H1 (cell line): ENCODE results near the gene PAQR5. TPM values are rescaled to one million over a fixed set of nuclear protein-coding genes. Genes with fewer than 3 reads are reported as not detected.

Experiments
- CTCF ChIA-PET: fragments of 300-600 bp; sonication (Branson Sonifier 250); formaldehyde crosslinking; loops from one replicate; lab custom pipeline; 2021; ENCODE audit not compliant: partially characterized antibody; lab: Charles Lee
- POLR2A ChIA-PET: fragments of 300-600 bp; sonication (Branson Sonifier 250); formaldehyde crosslinking; loops from one replicate; lab custom pipeline; 2021; ENCODE audit warnings: inconsistent platforms; ENCODE audit not compliant: partially characterized antibody; lab: Charles Lee
- DNase-seq, 2 experiments: peaks; one replicate each; pipeline versions ENCODE4 v3.0.0 to v3.0.0-alpha.2; 2010 to 2022; ENCODE audit warnings: low spot score in 2 of 2, low read depth in 1 of 2, mixed read lengths in 1 of 2
- FAIRE-seq: peaks from 2 replicates; lab custom pipeline; 2011; peaks lifted over from hg19 to GRCh38; lab: Jason Lieb, UNC
- H2AFZ ChIP-seq: 2 replicates; pipeline ENCODE4 v1.8.1; 2012; ENCODE audit warnings: low read length, inconsistent platforms
- H2AK5ac ChIP-seq: 2 replicates; pipeline ENCODE4 v1.6.1; 2013; ENCODE audit warnings: low read depth, low read length
- H2BK120ac ChIP-seq: replicated peaks from 2 replicates; pipeline ENCODE3; 2013; ENCODE audit warnings: low read depth, low read length, inconsistent platforms
- H2BK12ac ChIP-seq: 2 replicates; pipeline ENCODE4 v1.6.1; 2013; ENCODE audit warnings: low read depth, low read length
- H2BK15ac ChIP-seq: 2 replicates; pipeline ENCODE4 v1.6.1; 2013; ENCODE audit warnings: low read length
- H2BK20ac ChIP-seq: 2 replicates; pipeline ENCODE4 v1.6.1; 2013; ENCODE audit warnings: low read length
- H2BK5ac ChIP-seq: 2 replicates; pipeline ENCODE4 v1.6.1; 2013; ENCODE audit warnings: low read depth, low read length
- H3K14ac ChIP-seq: 2 replicates; pipeline ENCODE4 v1.6.1; 2013; ENCODE audit warnings: inconsistent platforms; ENCODE audit not compliant: insufficient read length
- H3K18ac ChIP-seq: 2 replicates; pipeline ENCODE4 v1.6.1; 2013; ENCODE audit warnings: low read length; ENCODE audit errors: extremely low read depth
- H3K23ac ChIP-seq: 2 replicates; pipeline ENCODE4 v1.6.1; 2013; ENCODE audit warnings: inconsistent platforms; ENCODE audit not compliant: insufficient read length
- H3K23me2 ChIP-seq: 2 replicates; pipeline ENCODE4 v1.6.1; 2013; ENCODE audit warnings: low read depth, low read length
- H3K27ac ChIP-seq: 2 replicates; pipeline ENCODE4 v1.6.1; 2011; ENCODE audit warnings: low read depth, low read length, inconsistent platforms
- H3K27me3 ChIP-seq, 4 experiments: replicated peaks in 1 of 4; 1 replicate in 1 of 4; 2 replicates in 3 of 4; pipeline versions ENCODE4 v1.6.1 to v1.8.1; 2011 to 2013; ENCODE audit warnings: low read length in 3 of 4, mild to moderate bottlenecking in 3 of 4, inconsistent platforms in 2 of 4, mixed read lengths in 2 of 4, moderate library complexity in 1 of 4; ENCODE audit not compliant: control insufficient read depth in 3 of 4, insufficient read depth in 3 of 4; ENCODE audit errors: extremely low read depth in 1 of 4
- H3K36me3 ChIP-seq, 4 experiments: 2 replicates each; pipeline versions ENCODE4 v1.6.1 to v1.8.1; 2011 to 2013; ENCODE audit warnings: mild to moderate bottlenecking in 4 of 4, low read length in 3 of 4, moderate library complexity in 2 of 4, control low read depth in 1 of 4, inconsistent platforms in 1 of 4; ENCODE audit not compliant: insufficient read depth in 4 of 4, control insufficient read depth in 2 of 4
- H3K4ac ChIP-seq: replicated peaks from 2 replicates; pipeline ENCODE3; 2013; ENCODE audit warnings: low read length, low read depth, mixed read lengths, inconsistent platforms; ENCODE audit not compliant: insufficient read length
- H3K4me1 ChIP-seq, 4 experiments: replicated peaks in 1 of 4; 1 replicate in 1 of 4; 2 replicates in 3 of 4; pipeline versions ENCODE4 v1.6.1 to v1.8.1; 2011 to 2013; ENCODE audit warnings: low read length in 3 of 4, inconsistent platforms in 2 of 4, mixed read lengths in 1 of 4; ENCODE audit not compliant: insufficient read depth in 4 of 4, control insufficient read depth in 3 of 4
- H3K4me2 ChIP-seq, 2 experiments: 2 replicates each; pipeline versions ENCODE4 v1.6.1 to v1.8.1; 2011 to 2013; ENCODE audit warnings: low read depth in 2 of 2, low read length in 2 of 2, control low read depth in 1 of 2, inconsistent platforms in 1 of 2, mild to moderate bottlenecking in 1 of 2; ENCODE audit not compliant: insufficient read depth in 1 of 2
- H3K4me3 ChIP-seq, 4 experiments: fragments of 200-600, 300-600 bp in 1 of 4; sonication (generic), shearing (Covaris generic), sonication (Bioruptor Twin) in 1 of 4; 2 replicates each; pipeline versions ENCODE4 v1.5.1 to v1.8.1; 2011 to 2016; ENCODE audit warnings: low read length in 4 of 4, low read depth in 3 of 4, control low read depth in 2 of 4, inconsistent platforms in 2 of 4, mild to moderate bottlenecking in 2 of 4, mixed read lengths in 1 of 4, moderate library complexity in 1 of 4; ENCODE audit not compliant: insufficient read depth in 2 of 4; ENCODE audit errors: extremely low read depth in 1 of 4
- H3K56ac ChIP-seq: replicated peaks from 2 replicates; pipeline ENCODE3; 2013; ENCODE audit warnings: low read depth, mild to moderate bottlenecking, mixed read lengths, low read length, inconsistent platforms; ENCODE audit not compliant: insufficient read length
- H3K79me1 ChIP-seq: 2 replicates; pipeline ENCODE4 v1.6.1; 2013; ENCODE audit warnings: low read depth, low read length, control low read depth
- H3K79me2 ChIP-seq, 2 experiments: 2 replicates each; pipeline versions ENCODE4 v1.6.1 to v1.8.1; 2012 to 2013; ENCODE audit warnings: low read length in 2 of 2, mild to moderate bottlenecking in 2 of 2, inconsistent platforms in 1 of 2; ENCODE audit not compliant: insufficient read depth in 2 of 2, control insufficient read depth in 1 of 2
- H3K9ac ChIP-seq, 4 experiments: replicated peaks in 1 of 4; 1 replicate in 1 of 4; 2 replicates in 3 of 4; pipeline versions ENCODE4 v1.6.1 to v1.8.1; 2011 to 2013; ENCODE audit warnings: low read depth in 3 of 4, low read length in 3 of 4, control low read depth in 2 of 4, mild to moderate bottlenecking in 2 of 4, moderate library complexity in 2 of 4, inconsistent platforms in 1 of 4; ENCODE audit errors: extremely low read depth in 1 of 4
- H3K9me3 ChIP-seq, 2 experiments: 2 replicates each; pipeline versions ENCODE4 v1.6.1 to v1.8.1; 2012 to 2013; ENCODE audit warnings: mild to moderate bottlenecking in 2 of 2, moderate library complexity in 2 of 2, control low read depth in 1 of 2, inconsistent platforms in 1 of 2, low read depth in 1 of 2, low read length in 1 of 2, mixed read lengths in 1 of 2; ENCODE audit not compliant: insufficient read depth in 2 of 2
- H4K20me1 ChIP-seq, 2 experiments: replicated peaks in 1 of 2; 2 replicates each; pipeline versions ENCODE3 to v1.8.1; 2011 to 2013; ENCODE audit warnings: inconsistent platforms in 2 of 2, low read length in 2 of 2, mild to moderate bottlenecking in 1 of 2; ENCODE audit not compliant: insufficient read depth in 2 of 2, control insufficient read depth in 1 of 2
- H4K5ac ChIP-seq: 2 replicates; pipeline ENCODE4 v1.6.1; 2013; ENCODE audit warnings: low read length, low read depth, mixed read lengths, inconsistent platforms; ENCODE audit not compliant: insufficient read length
- H4K8ac ChIP-seq: 2 replicates; pipeline ENCODE4 v1.8.0; 2013; ENCODE audit warnings: mild to moderate bottlenecking, moderate library complexity, low read length, inconsistent platforms; ENCODE audit not compliant: insufficient read depth; ENCODE audit errors: extremely low read depth
- H4K91ac ChIP-seq: replicated peaks from 2 replicates; pipeline ENCODE3; 2013; ENCODE audit warnings: low read length, mixed read lengths, inconsistent platforms; ENCODE audit not compliant: insufficient read length
- CBX8 ChIP-seq: fragments of 300-800, 300-1000 bp; sonication (generic); IDR thresholded peaks from 2 replicates; pipeline ENCODE4 v1.7.1; 2016; ENCODE audit warnings: low read depth, low read length, borderline replicate concordance
- CHD2 ChIP-seq: IDR thresholded peaks from 2 replicates; pipeline ENCODE4 v1.6.1; 2012; ENCODE audit warnings: low read length, improper control_type of control experiment
- EZH2 ChIP-seq: fragments of 200-600 bp; sonication (generic); IDR thresholded peaks from 2 replicates; pipeline ENCODE4 v1.7.1; 2012; ENCODE audit warnings: low read depth, mild to moderate bottlenecking, moderate library complexity, low read length, inconsistent platforms; ENCODE audit not compliant: severe bottlenecking
- RFX5 ChIP-seq: IDR thresholded peaks from 2 replicates; pipeline ENCODE4 v1.6.1; 2011; ENCODE audit warnings: low read depth, low read length, improper control_type of control experiment, borderline replicate concordance
- SP2 ChIP-seq: IDR thresholded peaks from 2 replicates; pipeline ENCODE4 v1.6.1; 2012; ENCODE audit warnings: mild to moderate bottlenecking, low read length, inconsistent platforms
- SUZ12 ChIP-seq: fragments of 200-600 bp; sonication (generic); IDR thresholded peaks from 2 replicates; pipeline ENCODE4 v1.6.1; 2012; ENCODE audit warnings: mild to moderate bottlenecking, inconsistent platforms, low read length, moderate library complexity, mixed read lengths
- WGBS, 2 experiments: shearing (Covaris generic) in 1 of 2; methylation state at CpG; one replicate each; pipeline versions ENCODE4 v1.1.6 to v1.1.7; 2013 to 2015; ENCODE audit warnings: low lambda C conversion rate in 2 of 2, mixed read lengths in 2 of 2, inconsistent platforms in 1 of 2, low coverage in 1 of 2, missing lambda C conversion rate in 1 of 2; ENCODE audit not compliant: insufficient replicate concordance in 2 of 2, insufficient coverage in 1 of 2, insufficient read length in 1 of 2; ENCODE audit errors: extremely low coverage in 1 of 2, missing lambda C conversion rate in 1 of 2; 5-methylcytosine and 5-hydroxymethylcytosine counted together
- polyA plus RNA-seq, 7 experiments: library from polyadenylated mRNA; depleted of rRNA in 3 of 7; stranded (reverse) in 5 of 7; unstranded in 2 of 7; fragments of >200 nt in 5 of 7; fragments of 200-250 nt in 2 of 7; gene quantifications; 1 replicate in 5 of 7; 2 replicates in 1 of 7; 4 replicates in 1 of 7; pipeline versions ENCODE4 v1.2.1 to v1.2.3, GENCODE V29; 2011 to 2013; ENCODE audit warnings: missing spikeins in 2 of 7, mixed read lengths in 2 of 7
- total RNA-seq: library from RNA; stranded (reverse); fragmentation: NEBNext Ultra II Directional; extraction: Animal tissue kit (Norgen Biotek cat#: 25700); gene quantifications from 2 replicates; pipeline ENCODE4 v1.2.1, GENCODE V29; 2021

PAQR5 gene
- total and polyA plus RNA-seq, 2 of the 8 experiments (the other 6 are each of a cell fraction or from before 2014, with no cell fraction given), result 8.7 to 18.1 TPM

DNA sequence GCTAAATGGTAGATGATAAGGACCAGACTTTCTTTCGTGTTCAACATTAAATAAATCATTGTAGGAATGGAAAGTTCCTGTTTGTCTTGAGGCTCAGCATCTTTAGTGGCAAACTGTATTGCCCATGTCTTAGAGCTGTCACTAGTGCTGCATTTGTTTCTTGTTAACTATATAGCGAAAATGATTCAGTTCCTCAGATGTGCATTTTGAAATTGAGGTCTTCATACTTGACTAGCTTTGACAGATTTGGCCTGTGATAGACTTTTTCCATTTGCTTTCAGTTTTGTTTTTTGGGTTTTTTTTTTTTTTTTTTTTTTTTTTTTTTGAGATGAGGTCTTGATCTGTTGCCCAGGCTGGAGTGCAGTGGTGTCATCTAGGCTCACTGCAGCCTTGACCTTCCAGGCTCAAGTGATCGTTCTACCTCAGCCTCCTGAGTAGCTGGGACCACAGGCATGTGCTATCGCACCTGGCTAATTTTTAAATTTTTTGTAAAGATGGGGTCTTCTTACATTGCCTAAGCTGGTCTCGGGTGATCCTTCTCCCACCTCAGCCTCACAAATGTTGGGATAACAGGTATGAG is 144.4 kb downstream of the PAQR5 start:
- Histone ChIP-seq H3K23me2 (no peaks in the 10 kb centered on the region), H3K4me3 (no peak overlapping the region), H4K5ac (no peak overlapping the region), H2BK12ac (no peak overlapping the region), H2BK5ac (no peak overlapping the region), H3K9me3 (no peaks in the 10 kb centered on the region), H4K20me1 (peaks cover 1 to 5% of the 10 kb centered on the region in 2 experiments), H4K8ac (no peak overlapping the region), H2BK20ac (no peak overlapping the region), H3K18ac (no peak overlapping the region), H3K27me3 (peaks cover 0 to 2% (median 0%) of the 10 kb centered on the region in 4 experiments; a peak in 1 of 7 replicates), H2BK120ac (no peak overlapping the region), H2AK5ac (no peak overlapping the region), H3K56ac (no peak overlapping the region), H3K4me2 (no peak overlapping the region), H2BK15ac (no peak overlapping the region), H3K79me2 (peaks cover 0 to 3% of the 10 kb centered on the region in 2 experiments; a peak in 1 of 4 replicates), H3K4ac (no peak overlapping the region), H3K4me1 (no peaks in the 10 kb centered on the region), H3K9ac (no peak overlapping the region), H3K27ac (no peak overlapping the region), H3K79me1 (no peaks in the 10 kb centered on the region; the same call in 1 of the 2 replicates), H4K91ac (no peak overlapping the region), H3K14ac (no peak overlapping the region), H3K36me3 (peaks cover 20 to 88% (median 68%) of the 10 kb centered on the region in 4 experiments), H2AFZ (no peak overlapping the region), H3K23ac (no peak overlapping the region)
- WGBS, 2 experiments, result 92% methylated on average over 5 of the region's 5 CpGs; no CpG with 5 or more reads in 1 of the 2 experiments
- TF ChIP-seq EZH2 (no peak), SUZ12 (no peak), CHD2 (no peak), SP2 (no peak), CBX8 (no peak), RFX5 (no peak)
- CTCF ChIA-PET, result no interaction called here
- POLR2A ChIA-PET, result interaction anchor here (1.3 to 5.8 kb wide), 3 partner anchors 9 to 29 kb away, joined by 3 to 26 read pairs (median 4); partner anchors contain the start of genes KIF23 and RPLP1
- no peak for DNase-seq
- no peak for FAIRE-seq
